GM21825 (cell line): ENCODE data around the gene C3.
"Not testable (repeated sequence)": the region's sequence is repeated elsewhere in the genome, so short reads cannot be mapped to it uniquely, and the experiment has no call there.

Experiments
- ATAC-seq: cut with Tn5 transposase; IDR thresholded peaks from one replicate; pipeline ENCODE4 v1.9.1; 2021; ENCODE audit warnings: mild to moderate bottlenecking, moderate library complexity; ENCODE audit not compliant: unreplicated experiment

C3 gene

GRCh38 chr19:6693056-6693471, 27.4 kb downstream of the C3 start:
- ATAC-seq, result no peak

- no peak for ATAC-seq
Observed at GRCh38 chr19:6692027-6692426, 28.4 kb downstream of the C3 start.

GRCh38 chr19:6691342-6691741, 29.1 kb downstream of the C3 start:
- ATAC-seq, result no peak

GRCh38 chr19:6690160-6690885, 30.1 kb downstream of the C3 start:
- no peak for ATAC-seq

GRCh38 chr19:6687114-6687513, 33.3 kb downstream of the C3 start:
- ATAC-seq, result no peak

- ATAC-seq, result no peak
Observed at GRCh38 chr19:6686628-6686975, 33.8 kb downstream of the C3 start.

GRCh38 chr19:6685962-6686627, 34.4 kb downstream of the C3 start:
- no peak for ATAC-seq

GRCh38 chr19:6685482-6685881, 35.0 kb downstream of the C3 start:
- ATAC-seq, result no peak

GRCh38 chr19:6683971-6684370, 36.5 kb downstream of the C3 start:
- no peak for ATAC-seq

GRCh38 chr19:6682607-6683128, 37.8 kb downstream of the C3 start:
- ATAC-seq, result no peak

GRCh38 chr19:6680141-6680540, 40.3 kb downstream of the C3 start:
- no peak for ATAC-seq

GRCh38 chr19:6679139-6679538, 41.3 kb downstream of the C3 start:
- ATAC-seq, result no peak

- no peak for ATAC-seq
Observed at GRCh38 chr19:6678690-6679109, 41.8 kb downstream of the C3 start.

GRCh38 chr19:6677883-6678689, 42.4 kb downstream of the C3 start:
- no peak for ATAC-seq

GRCh38 chr19:6677495-6677882, 43.0 kb downstream of the C3 start:
- ATAC-seq, result no peak

GRCh38 chr19:6676288-6676687, 44.2 kb downstream of the C3 start:
- no peak for ATAC-seq

- peak; percentile 55 for ATAC-seq
Observed at GRCh38 chr19:6674868-6675305, 45.6 kb downstream of the C3 start.

- ATAC-seq, result not testable (repeated sequence)
Observed at GRCh38 chr19:6674408-6674807, 46.0 kb downstream of the C3 start.

- ATAC-seq, result no peak
Observed at GRCh38 chr19:6672693-6673290, 47.7 kb downstream of the C3 start.

- ATAC-seq, result no peak
Observed at GRCh38 chr19:6671960-6672359, 48.5 kb downstream of the C3 start.

- no peak for ATAC-seq
Observed at GRCh38 chr19:6668691-6669090, 51.8 kb downstream of the C3 start.
